ENCODE results near the gene TRPM8.

- TF ChIP-seq EZH2 (IDR thresholded peaks at IDR 0.05) (no peak), POLR2AphosphoS5 (IDR thresholded peaks at IDR 0.05; ENCODE audit: borderline replicate concordance, low read depth, low read length) (no peak)
Observed at GRCh38 chr2:234025891-234026401, 108.8 kb downstream of the TRPM8 start.
